ENCODE data around the gene SLC39A12.

The SLC39A12 gene

DNA sequence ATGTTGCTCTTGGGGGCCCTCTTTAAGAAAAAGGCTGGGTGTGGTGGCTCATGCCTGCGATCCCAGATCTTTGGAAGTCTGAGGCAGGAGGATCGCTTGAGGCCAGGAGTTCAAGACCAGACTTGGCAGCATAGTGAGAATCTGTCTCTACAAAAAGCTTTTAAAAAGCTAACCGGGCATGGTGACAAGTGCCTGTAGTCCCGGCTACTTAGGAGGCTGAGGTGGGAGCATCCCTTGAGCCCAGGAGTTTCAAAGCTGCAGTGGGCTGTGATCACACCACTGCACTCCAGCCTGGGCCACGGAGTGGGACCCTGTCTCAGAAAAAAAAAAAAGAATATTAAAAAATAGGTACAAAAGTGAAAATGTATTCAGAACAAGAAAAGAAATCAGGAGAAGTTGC, 38.1 kb upstream of the SLC39A12 start:
- TF ChIP-seq, protein P1, sequence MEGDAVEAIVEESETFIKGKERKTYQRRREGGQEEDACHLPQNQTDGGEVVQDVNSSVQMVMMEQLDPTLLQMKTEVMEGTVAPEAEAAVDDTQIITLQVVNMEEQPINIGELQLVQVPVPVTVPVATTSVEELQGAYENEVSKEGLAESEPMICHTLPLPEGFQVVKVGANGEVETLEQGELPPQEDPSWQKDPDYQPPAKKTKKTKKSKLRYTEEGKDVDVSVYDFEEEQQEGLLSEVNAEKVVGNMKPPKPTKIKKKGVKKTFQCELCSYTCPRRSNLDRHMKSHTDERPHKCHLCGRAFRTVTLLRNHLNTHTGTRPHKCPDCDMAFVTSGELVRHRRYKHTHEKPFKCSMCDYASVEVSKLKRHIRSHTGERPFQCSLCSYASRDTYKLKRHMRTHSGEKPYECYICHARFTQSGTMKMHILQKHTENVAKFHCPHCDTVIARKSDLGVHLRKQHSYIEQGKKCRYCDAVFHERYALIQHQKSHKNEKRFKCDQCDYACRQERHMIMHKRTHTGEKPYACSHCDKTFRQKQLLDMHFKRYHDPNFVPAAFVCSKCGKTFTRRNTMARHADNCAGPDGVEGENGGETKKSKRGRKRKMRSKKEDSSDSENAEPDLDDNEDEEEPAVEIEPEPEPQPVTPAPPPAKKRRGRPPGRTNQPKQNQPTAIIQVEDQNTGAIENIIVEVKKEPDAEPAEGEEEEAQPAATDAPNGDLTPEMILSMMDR (IDR thresholded peaks at IDR 0.05), result no peak

DNA sequence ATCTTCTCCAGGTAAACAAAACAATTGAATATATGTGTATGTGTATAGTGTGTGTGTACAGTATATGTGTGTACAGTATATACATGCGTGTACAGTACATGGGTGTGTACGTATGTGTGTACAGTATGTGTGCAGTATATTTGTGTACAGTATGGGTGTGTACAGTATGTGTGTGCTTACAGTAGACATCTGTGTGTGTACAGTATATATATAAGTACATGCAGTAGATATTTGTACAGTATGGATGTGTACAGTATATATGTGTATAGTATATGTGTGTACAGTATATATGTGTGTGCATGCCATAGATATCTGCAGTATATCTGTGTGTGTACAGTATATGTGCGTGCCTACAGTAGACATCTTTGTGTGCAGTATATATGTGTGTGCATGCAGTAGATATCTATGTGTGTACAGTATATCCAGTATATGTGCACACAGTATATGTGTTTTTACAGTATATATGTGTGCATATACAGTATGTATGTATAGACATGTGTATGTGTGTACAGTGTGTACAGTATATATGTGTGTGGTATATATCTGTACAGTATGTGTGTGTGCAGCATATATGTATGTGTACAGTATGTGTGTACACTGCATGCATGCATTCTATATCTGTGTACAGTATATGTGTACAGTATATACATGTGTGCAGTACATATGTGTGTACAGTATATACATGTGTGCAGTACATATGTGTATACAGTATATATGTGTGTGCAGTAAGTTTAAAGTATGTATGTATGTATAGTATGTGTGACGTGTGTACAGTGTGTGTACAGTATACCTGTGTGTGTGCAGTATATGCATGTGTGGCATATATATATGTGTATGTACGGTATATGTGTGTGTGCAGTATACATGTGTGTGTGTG, 37.3 kb upstream of the SLC39A12 start:
- TF ChIP-seq, protein P1 (IDR thresholded peaks at IDR 0.05), result no peak

- TF ChIP-seq, protein P1 (IDR thresholded peaks at IDR 0.05), result no peak
Measured at GRCh38 chr10:17915181-17915580, 36.5 kb upstream of the SLC39A12 start.

DNA sequence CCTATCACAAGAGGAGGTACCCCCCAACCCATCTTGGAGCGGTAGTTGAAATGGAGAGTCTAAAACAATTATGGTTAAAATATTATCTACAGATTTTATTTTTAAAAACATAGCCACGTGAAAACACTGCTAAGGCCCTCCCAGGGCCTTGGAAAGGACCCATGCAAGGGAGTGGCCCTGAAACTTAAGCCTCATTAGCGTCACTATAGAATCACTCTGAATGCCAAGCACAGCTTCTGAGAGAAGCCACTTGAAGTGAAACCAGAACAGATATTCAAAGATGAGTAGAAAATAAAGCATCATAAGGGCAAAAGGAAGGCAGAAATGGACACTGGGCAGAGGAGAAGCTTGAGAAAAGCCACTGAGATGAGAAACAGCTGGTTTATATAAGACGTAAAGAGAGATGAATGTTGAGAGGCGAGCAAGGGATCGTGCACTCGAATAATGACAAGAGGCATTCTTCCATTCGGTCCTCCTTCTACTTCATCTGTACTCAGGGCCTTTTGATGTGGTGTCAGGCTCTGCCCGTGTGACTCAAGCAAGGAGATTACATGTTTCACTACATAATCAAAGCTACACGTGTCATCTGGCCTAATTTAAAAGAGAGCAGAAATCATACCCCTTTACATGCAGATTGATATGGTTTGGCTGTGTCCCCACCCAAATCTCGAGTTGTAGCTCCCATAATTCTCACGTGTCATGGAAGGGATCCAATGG, 33.4 kb upstream of the SLC39A12 start:
- TF ChIP-seq, protein P1 (IDR thresholded peaks at IDR 0.05), result no peak

- TF ChIP-seq, protein P1 (IDR thresholded peaks at IDR 0.05), result no peak
Measured at GRCh38 chr10:17921378-17921777, 30.3 kb upstream of the SLC39A12 start.

DNA sequence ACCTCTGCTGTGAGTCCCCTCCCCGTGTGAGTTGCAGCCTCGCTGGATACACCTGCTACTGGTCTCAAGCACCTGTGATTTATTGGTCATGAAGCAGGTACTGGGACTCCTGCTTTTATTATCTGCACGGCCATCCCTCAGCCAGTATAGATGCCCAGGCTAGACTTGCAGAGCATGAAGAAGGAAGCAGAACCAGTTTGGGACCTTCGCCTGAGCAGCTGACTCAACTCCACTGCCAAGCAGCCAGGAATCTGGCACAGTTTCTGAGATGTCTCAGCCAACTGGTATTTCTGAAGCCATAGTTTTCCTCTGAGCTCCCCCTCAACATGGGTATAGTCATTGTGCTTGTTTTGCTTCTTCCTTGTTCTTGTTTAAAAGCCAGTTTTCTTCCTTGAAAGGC, 28.0 kb upstream of the SLC39A12 start:
- TF ChIP-seq, protein P1 (IDR thresholded peaks at IDR 0.05), result no peak

GRCh38 chr10:17943033-17943745, 8.5 kb upstream of the SLC39A12 start:
- TF ChIP-seq, protein P1 (IDR thresholded peaks at IDR 0.05), result no peak
